ENCODE results near the gene LRPPRC.

The LRPPRC gene

GRCh38 chr2:44004735-44005602 lies 9.2 kb upstream of the LRPPRC start:
- TF ChIP-seq, protein P1, sequence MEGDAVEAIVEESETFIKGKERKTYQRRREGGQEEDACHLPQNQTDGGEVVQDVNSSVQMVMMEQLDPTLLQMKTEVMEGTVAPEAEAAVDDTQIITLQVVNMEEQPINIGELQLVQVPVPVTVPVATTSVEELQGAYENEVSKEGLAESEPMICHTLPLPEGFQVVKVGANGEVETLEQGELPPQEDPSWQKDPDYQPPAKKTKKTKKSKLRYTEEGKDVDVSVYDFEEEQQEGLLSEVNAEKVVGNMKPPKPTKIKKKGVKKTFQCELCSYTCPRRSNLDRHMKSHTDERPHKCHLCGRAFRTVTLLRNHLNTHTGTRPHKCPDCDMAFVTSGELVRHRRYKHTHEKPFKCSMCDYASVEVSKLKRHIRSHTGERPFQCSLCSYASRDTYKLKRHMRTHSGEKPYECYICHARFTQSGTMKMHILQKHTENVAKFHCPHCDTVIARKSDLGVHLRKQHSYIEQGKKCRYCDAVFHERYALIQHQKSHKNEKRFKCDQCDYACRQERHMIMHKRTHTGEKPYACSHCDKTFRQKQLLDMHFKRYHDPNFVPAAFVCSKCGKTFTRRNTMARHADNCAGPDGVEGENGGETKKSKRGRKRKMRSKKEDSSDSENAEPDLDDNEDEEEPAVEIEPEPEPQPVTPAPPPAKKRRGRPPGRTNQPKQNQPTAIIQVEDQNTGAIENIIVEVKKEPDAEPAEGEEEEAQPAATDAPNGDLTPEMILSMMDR (IDR thresholded peaks at IDR 0.05; ENCODE audit: control insufficient read depth, insufficient read depth, low read depth, low read length, missing control alignments) = no peak
- DNase-seq (ENCODE audit: low read depth) = no peak
- H3K4me3 ChIP-seq (ENCODE audit: control insufficient read depth, low read depth, low read length) = no peak overlapping the region

GRCh38 chr2:44001716-44002115 lies 5.9 kb upstream of the LRPPRC start:
- no peak overlapping the region for H3K4me3 ChIP-seq (ENCODE audit: control insufficient read depth, low read depth, low read length)
- DNase-seq (ENCODE audit: low read depth) = no peak
- TF ChIP-seq, protein P1 (IDR thresholded peaks at IDR 0.05; ENCODE audit: control insufficient read depth, insufficient read depth, low read depth, low read length, missing control alignments) = no peak

DNA sequence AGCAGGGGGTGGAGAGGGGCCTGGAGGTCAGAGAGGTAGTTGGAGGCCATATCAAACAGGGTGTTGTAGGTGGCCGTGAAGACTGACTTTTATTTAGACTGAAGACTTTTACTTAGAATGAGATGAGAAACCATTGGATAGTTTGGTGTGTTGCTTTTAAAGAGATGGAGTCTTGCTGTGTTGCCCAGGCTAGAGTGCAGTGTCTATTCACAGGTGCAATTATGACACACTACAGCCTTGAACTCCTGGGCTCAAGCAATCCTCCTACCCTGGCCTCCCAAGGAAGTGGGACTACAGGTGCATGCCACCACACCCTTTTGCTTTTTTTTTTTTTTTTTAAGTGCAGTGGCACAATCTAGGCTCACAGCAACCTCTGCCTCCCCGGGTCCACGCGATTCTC lies 2.5 kb upstream of the LRPPRC start:
- no peak for DNase-seq (ENCODE audit: low read depth)
- no peak overlapping the region for H3K4me3 ChIP-seq (ENCODE audit: control insufficient read depth, low read depth, low read length)
- TF ChIP-seq, protein P1 (IDR thresholded peaks at IDR 0.05; ENCODE audit: control insufficient read depth, insufficient read depth, low read depth, low read length, missing control alignments) = no peak

DNA sequence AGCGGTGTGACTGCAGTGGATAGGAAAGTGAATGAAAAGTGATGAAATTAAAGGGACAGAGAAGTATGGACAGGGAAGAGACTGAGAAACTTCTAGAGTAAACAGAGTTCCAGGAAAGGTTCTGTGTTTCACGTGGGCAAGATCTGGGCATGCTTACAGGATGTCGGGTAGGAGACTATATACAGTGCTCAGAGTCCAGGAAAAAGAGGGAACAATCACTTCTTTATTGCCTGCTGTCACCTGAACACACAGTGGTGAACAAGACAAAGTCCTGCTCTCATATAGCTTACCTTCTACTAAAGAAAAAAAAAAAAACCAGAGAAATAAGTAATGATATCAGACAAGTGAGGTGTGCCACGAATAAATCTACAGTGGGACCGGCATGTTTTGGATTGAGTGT lies 2.4 kb downstream of the LRPPRC start:
- DNase-seq (ENCODE audit: low read depth) = no peak
- TF ChIP-seq, protein P1 (IDR thresholded peaks at IDR 0.05; ENCODE audit: control insufficient read depth, insufficient read depth, low read depth, low read length, missing control alignments) = no peak
- H3K4me3 ChIP-seq (ENCODE audit: control insufficient read depth, low read depth, low read length) = no peak overlapping the region

- TF ChIP-seq, protein P1 (IDR thresholded peaks at IDR 0.05; ENCODE audit: control insufficient read depth, insufficient read depth, low read depth, low read length, missing control alignments) = no peak
- H3K4me3 ChIP-seq (ENCODE audit: control insufficient read depth, low read depth, low read length) = no peak overlapping the region
- no peak for DNase-seq (ENCODE audit: low read depth)
Measured at GRCh38 chr2:43989545-43989944, 6.2 kb downstream of the LRPPRC start.

GRCh38 chr2:43986600-43986999 lies 9.2 kb downstream of the LRPPRC start:
- TF ChIP-seq, protein P1 (IDR thresholded peaks at IDR 0.05; ENCODE audit: control insufficient read depth, insufficient read depth, low read depth, low read length, missing control alignments) = no peak
- DNase-seq (ENCODE audit: low read depth) = no peak
- H3K4me3 ChIP-seq (ENCODE audit: control insufficient read depth, low read depth, low read length) = no peak overlapping the region

Data from AG09309 (cell line).